ENCODE data around the gene TRAM2. TPM values are rescaled to one million over a fixed set of nuclear protein-coding genes. Genes with fewer than 3 reads are reported as not detected.
A peak's percentile ranks its signal among the peaks of the same experiment; 100 is the strongest.

TRAM2 gene
- total and polyA plus RNA-seq, 12 donors: 2.2 to 17.9 (median 10.3) TPM

DNA sequence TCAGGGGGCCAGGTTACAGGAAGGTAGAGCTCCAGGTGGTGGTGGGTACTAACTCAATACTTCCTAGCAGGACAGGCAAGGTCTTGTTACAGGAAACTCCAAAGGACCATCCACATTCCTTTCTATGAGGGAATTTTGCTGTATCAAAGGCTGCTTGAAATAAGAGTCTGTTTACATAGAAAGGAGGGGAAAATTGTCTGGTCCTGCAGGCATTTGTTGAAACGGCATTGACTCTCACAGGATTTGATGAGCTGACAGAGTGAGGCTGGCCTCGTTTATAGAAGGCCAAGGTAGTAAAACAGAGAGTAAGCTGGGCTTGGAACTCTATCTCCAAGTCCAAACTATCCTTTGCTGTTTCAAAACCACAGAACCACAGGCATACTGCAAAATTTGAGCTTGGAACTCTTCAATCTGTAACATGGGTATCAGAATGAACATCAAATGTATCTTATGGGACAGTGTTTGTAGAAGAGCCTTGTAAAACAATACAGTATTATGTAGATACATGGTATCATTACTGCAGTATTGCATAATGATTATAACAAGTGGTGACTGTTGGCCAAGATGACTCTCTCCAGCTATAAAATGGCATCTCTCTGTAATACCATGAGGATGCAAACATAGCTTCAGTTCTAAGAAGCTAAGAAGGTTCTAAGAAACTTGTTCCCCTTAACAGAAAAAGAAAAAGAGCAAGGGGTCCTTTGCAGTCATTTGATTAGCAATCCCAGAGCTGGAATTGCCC is 61.5 kb downstream of the TRAM2 start:
- no peak for DNase-seq
- TF ChIP-seq POLR2A (IDR thresholded peaks at IDR 0.05): no peak
- TF ChIP-seq, protein P1, sequence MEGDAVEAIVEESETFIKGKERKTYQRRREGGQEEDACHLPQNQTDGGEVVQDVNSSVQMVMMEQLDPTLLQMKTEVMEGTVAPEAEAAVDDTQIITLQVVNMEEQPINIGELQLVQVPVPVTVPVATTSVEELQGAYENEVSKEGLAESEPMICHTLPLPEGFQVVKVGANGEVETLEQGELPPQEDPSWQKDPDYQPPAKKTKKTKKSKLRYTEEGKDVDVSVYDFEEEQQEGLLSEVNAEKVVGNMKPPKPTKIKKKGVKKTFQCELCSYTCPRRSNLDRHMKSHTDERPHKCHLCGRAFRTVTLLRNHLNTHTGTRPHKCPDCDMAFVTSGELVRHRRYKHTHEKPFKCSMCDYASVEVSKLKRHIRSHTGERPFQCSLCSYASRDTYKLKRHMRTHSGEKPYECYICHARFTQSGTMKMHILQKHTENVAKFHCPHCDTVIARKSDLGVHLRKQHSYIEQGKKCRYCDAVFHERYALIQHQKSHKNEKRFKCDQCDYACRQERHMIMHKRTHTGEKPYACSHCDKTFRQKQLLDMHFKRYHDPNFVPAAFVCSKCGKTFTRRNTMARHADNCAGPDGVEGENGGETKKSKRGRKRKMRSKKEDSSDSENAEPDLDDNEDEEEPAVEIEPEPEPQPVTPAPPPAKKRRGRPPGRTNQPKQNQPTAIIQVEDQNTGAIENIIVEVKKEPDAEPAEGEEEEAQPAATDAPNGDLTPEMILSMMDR (IDR thresholded peaks at IDR 0.05): no peak

DNA sequence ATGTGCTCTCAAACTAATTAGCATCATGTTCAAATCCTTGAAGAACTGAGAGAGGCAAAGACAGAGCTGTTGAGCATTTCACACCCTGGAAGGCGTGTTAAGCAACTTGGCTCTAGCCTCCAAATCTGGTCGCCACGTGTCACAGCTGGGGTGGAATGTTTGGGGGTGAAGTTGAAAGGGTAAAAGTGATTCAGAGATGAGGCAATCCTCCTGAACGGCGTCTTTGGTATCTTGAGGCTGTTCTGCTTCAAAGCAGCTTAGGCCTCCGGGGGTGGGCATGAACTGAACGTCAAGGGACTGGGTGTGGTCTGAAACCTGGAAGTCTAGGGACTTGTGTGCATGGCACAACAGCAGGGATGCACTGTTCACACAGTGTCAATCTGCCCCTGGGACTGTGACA is 62.3 kb downstream of the TRAM2 start:
- no peak for TF ChIP-seq POLR2A (IDR thresholded peaks at IDR 0.05)
- TF ChIP-seq, protein P1 (IDR thresholded peaks at IDR 0.05): no peak
- peaks cover 0 to 14% of the 10 kb centered on the region in 2 donors for H3K36me3 ChIP-seq (replicated peaks in 1 of 2)
- DNase-seq: peak in 1 of 7 donors; percentile 37
- H3K9me3 ChIP-seq (replicated peaks in 1 of 3): no peaks in the 10 kb centered on the region
- WGBS, 4 donors: 59 to 75% (median 71%) methylated on average over 7 of the region's 7 CpGs
- H3K4me3 ChIP-seq: no peak overlapping the region
- peak overlapping the region in 1 of 5 donors; percentile 54 for H3K27ac ChIP-seq
- no peaks in the 10 kb centered on the region for H3K27me3 ChIP-seq
- peaks cover 18 to 35% of the 10 kb centered on the region in 2 donors for H3K4me1 ChIP-seq (replicated peaks in 1 of 2)
- intact Hi-C loops (cut with DNase I): no loop called here

More for the DNA sequence above, 61.5 kb downstream of the TRAM2 start:
- Histone ChIP-seq H3K36me3 (replicated peaks in 1 of 2) (peaks cover 0 to 5% of the 10 kb centered on the region in 2 donors), H3K9me3 (replicated peaks in 1 of 3) (no peaks in the 10 kb centered on the region), H3K4me1 (replicated peaks in 1 of 2) (peaks cover 18 to 35% of the 10 kb centered on the region in 2 donors), H3K27me3 (no peaks in the 10 kb centered on the region), H3K4me3 (no peak overlapping the region), H3K27ac (peak overlapping the region in 1 of 5 donors; percentile 54)
- intact Hi-C loops (cut with DNase I): no loop called here
- WGBS, 4 donors: 81 to 92% (median 86%) methylated on average over 2 of the region's 2 CpGs

DNA sequence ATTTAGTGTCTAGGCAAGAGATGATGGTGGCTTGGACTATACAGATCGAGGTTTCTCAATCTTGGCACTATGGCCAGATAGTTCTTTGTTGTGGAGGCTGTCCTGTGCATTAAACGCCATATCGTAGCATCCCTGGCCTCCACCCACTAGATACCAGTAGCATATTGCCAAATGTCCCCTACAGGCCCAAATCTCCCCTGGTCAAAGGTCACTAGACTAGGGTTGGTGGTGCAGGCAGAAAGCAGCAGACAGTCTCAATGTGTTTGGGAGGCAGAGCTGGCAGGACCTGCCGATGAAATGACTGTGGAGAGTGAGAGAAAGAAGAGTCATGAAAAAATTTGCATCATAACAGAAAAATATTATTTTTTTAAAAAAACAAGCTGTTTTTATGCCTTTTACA is 63.0 kb downstream of the TRAM2 start:
- intact Hi-C loops (cut with DNase I): no loop called here
- no peak for DNase-seq
- peaks cover 0 to 20% of the 10 kb centered on the region in 2 donors for H3K36me3 ChIP-seq (replicated peaks in 1 of 2)
- H3K27me3 ChIP-seq: no peaks in the 10 kb centered on the region
- no peaks in the 10 kb centered on the region for H3K9me3 ChIP-seq (replicated peaks in 1 of 3)
- H3K4me3 ChIP-seq: no peak overlapping the region
- peaks cover 18 to 35% of the 10 kb centered on the region in 2 donors for H3K4me1 ChIP-seq (replicated peaks in 1 of 2)
- peak overlapping the region in 1 of 5 donors; percentile 29 for H3K27ac ChIP-seq
- TF ChIP-seq POLR2A (IDR thresholded peaks at IDR 0.05): no peak
- TF ChIP-seq, protein P1 (IDR thresholded peaks at IDR 0.05): no peak
- 88 to 96% (median 93%) methylated on average over 4 of the region's 4 CpGs for WGBS, 4 donors

DNA sequence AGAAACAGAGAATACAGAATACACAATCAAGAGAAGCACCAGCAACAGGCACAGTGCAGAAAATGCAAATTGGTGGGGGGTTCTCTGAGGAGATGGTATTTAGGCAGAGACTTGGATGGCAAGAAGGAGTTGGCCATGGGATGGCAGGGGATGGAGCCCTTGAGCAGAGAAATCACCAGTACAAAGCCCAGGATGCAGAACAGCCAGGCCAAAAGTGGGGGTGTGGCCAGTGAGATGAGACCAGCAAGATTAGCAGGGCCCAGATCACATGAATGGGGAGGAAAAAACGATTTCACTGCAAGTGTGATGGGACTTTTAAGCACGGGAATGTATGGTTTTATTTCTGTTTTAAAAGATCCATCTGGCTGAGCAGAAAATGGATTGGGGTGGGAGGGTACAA is 63.4 kb downstream of the TRAM2 start:
- Histone ChIP-seq H3K4me3 (no peak overlapping the region), H3K4me1 (replicated peaks in 1 of 2) (peaks cover 18 to 35% of the 10 kb centered on the region in 2 donors), H3K36me3 (replicated peaks in 1 of 2) (peaks cover 0 to 24% of the 10 kb centered on the region in 2 donors), H3K27me3 (no peaks in the 10 kb centered on the region), H3K9me3 (replicated peaks in 1 of 3) (no peaks in the 10 kb centered on the region), H3K27ac (peak overlapping the region in 1 of 5 donors; percentile 29)
- WGBS, 4 donors: 66 to 80% (median 71%) methylated on average over 2 of the region's 2 CpGs
- TF ChIP-seq, protein P1 (IDR thresholded peaks at IDR 0.05): no peak
- TF ChIP-seq POLR2A (IDR thresholded peaks at IDR 0.05): no peak
- DNase-seq: no peak
- intact Hi-C loops (cut with DNase I): no loop called here

All from adrenal gland (tissue), 12 donors.